ENCODE measurements around the gene CRB1. TPM values are rescaled to one million over a fixed set of nuclear protein-coding genes. Genes with fewer than 3 reads are reported as not detected.
A peak's percentile ranks its signal among the peaks of the same experiment; 100 is the strongest.

CRB1 gene
- total RNA-seq, 1 donor from 2014 or later, result not detected

DNA sequence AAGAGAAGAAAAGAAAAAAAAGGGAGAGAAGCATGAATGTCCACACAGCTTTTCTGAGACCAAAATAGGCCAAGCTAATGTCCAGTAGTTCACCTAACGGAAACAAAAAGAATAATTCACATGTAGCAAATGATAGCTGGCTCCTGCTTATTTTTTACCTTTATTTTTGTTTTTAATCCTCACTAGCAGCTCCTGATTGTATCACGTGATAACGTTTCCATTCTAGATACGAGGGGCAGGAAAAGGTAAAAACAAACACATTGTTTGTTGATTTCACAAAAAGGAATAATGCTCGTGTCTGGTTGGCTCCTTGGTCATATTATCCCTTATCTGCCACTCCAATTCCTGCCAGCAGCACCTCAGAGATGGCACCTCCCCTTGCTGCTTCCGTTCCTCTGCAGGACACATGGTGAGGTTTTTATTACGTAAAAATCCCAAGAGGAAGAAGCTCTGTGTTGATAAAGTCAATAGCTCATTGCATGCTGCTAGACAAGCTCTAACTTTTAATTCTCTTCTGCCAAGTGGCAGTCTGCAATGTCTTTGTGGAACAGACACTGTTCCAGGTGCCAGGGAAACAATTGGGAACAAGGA lies 201.7 kb downstream of the CRB1 start:
- H3K36me3 ChIP-seq (ENCODE audit: insufficient read depth, low read length), result no peaks in the 10 kb centered on the region
- DNase-seq (ENCODE audit: low read depth), result no peak
- H3K4me2 ChIP-seq (ENCODE audit: low read length), result no peak overlapping the region
- TF ChIP-seq EZH2 (IDR thresholded peaks at IDR 0.05; ENCODE audit: insufficient read depth, low read length) (no peak), CTCF (IDR thresholded peaks at IDR 0.05; ENCODE audit: insufficient read depth, low read depth, low read length) (no peak)
- H3K27ac ChIP-seq (ENCODE audit: low read depth, low read length), result no peak overlapping the region
- no peaks in the 10 kb centered on the region for H3K79me2 ChIP-seq (ENCODE audit: insufficient read depth, low read length)
- H3K4me3 ChIP-seq (ENCODE audit: insufficient read depth, low read depth, low read length), result no peak overlapping the region
- Mint-ChIP-seq H3K27ac (ENCODE audit: unreplicated experiment) (no peak overlapping the region), H3K36me3 (ENCODE audit: low read depth, unreplicated experiment) (no peaks in the 10 kb centered on the region), H3K4me1 (ENCODE audit: low read depth, unreplicated experiment) (peaks cover 14% of the 10 kb centered on the region), H3K9me3 (ENCODE audit: unreplicated experiment) (no peaks in the 10 kb centered on the region), H3K4me3 (ENCODE audit: unreplicated experiment) (no peak overlapping the region), H3K27me3 (ENCODE audit: low read depth, unreplicated experiment) (no peaks in the 10 kb centered on the region)
- H3K4me1 ChIP-seq (ENCODE audit: insufficient read depth, low read length), result peaks cover 3% of the 10 kb centered on the region
- no peaks in the 10 kb centered on the region for H3K27me3 ChIP-seq (ENCODE audit: insufficient read depth, low read length)
- H3K9ac ChIP-seq (ENCODE audit: low read length), result no peak overlapping the region
- H2AFZ ChIP-seq (ENCODE audit: low read depth, low read length), result no peak overlapping the region
- H3K9me3 ChIP-seq (ENCODE audit: insufficient read depth, low read depth, low read length), result no peaks in the 10 kb centered on the region
- H4K20me1 ChIP-seq (ENCODE audit: insufficient read depth, low read length), result no peaks in the 10 kb centered on the region
- FAIRE-seq, result no peak

- no peaks in the 10 kb centered on the region for H3K36me3 Mint-ChIP-seq (ENCODE audit: low read depth, unreplicated experiment)
- DNase-seq (ENCODE audit: low read depth) (no peak), FAIRE-seq (no peak)
- no peak overlapping the region for H3K27ac Mint-ChIP-seq (ENCODE audit: unreplicated experiment)
- no peak overlapping the region for H3K9ac ChIP-seq (ENCODE audit: low read length)
- no peak overlapping the region for H3K4me2 ChIP-seq (ENCODE audit: low read length)
- H3K79me2 ChIP-seq (ENCODE audit: insufficient read depth, low read length), result no peaks in the 10 kb centered on the region
- TF ChIP-seq CTCF (IDR thresholded peaks at IDR 0.05; ENCODE audit: insufficient read depth, low read depth, low read length), result no peak
- H3K27ac ChIP-seq (ENCODE audit: low read depth, low read length), result no peak overlapping the region
- no peak overlapping the region for H2AFZ ChIP-seq (ENCODE audit: low read depth, low read length)
- H3K9me3 Mint-ChIP-seq (ENCODE audit: unreplicated experiment), result no peaks in the 10 kb centered on the region
- no peaks in the 10 kb centered on the region for H3K9me3 ChIP-seq (ENCODE audit: insufficient read depth, low read depth, low read length)
- H3K4me3 Mint-ChIP-seq (ENCODE audit: unreplicated experiment), result no peak overlapping the region
- H3K36me3 ChIP-seq (ENCODE audit: insufficient read depth, low read length), result no peaks in the 10 kb centered on the region
- H3K27me3 ChIP-seq (ENCODE audit: insufficient read depth, low read length), result no peaks in the 10 kb centered on the region
- H3K4me1 ChIP-seq (ENCODE audit: insufficient read depth, low read length), result peaks cover 3% of the 10 kb centered on the region
- no peaks in the 10 kb centered on the region for H4K20me1 ChIP-seq (ENCODE audit: insufficient read depth, low read length)
- H3K27me3 Mint-ChIP-seq (ENCODE audit: low read depth, unreplicated experiment), result no peaks in the 10 kb centered on the region
- H3K4me1 Mint-ChIP-seq (ENCODE audit: low read depth, unreplicated experiment), result peaks cover 14% of the 10 kb centered on the region
- no peak overlapping the region for H3K4me3 ChIP-seq (ENCODE audit: insufficient read depth, low read depth, low read length)
Measured at GRCh38 chr1:197470330-197470729, 202.3 kb downstream of the CRB1 start.

GRCh38 chr1:197471248-197471985 lies 203.4 kb downstream of the CRB1 start:
- Mint-ChIP-seq H3K36me3 (ENCODE audit: low read depth, unreplicated experiment) (no peaks in the 10 kb centered on the region), H3K4me3 (ENCODE audit: unreplicated experiment) (no peak overlapping the region), H3K27ac (ENCODE audit: unreplicated experiment) (no peak overlapping the region), H3K27me3 (ENCODE audit: low read depth, unreplicated experiment) (no peaks in the 10 kb centered on the region), H3K9me3 (ENCODE audit: unreplicated experiment) (no peaks in the 10 kb centered on the region), H3K4me1 (ENCODE audit: low read depth, unreplicated experiment) (peaks cover 14% of the 10 kb centered on the region)
- no peak for FAIRE-seq
- Histone ChIP-seq H3K4me1 (ENCODE audit: insufficient read depth, low read length) (peaks cover 3% of the 10 kb centered on the region), H2AFZ (ENCODE audit: low read depth, low read length) (no peak overlapping the region), H3K36me3 (ENCODE audit: insufficient read depth, low read length) (no peaks in the 10 kb centered on the region), H3K27ac (ENCODE audit: low read depth, low read length) (no peak overlapping the region), H3K4me3 (ENCODE audit: insufficient read depth, low read depth, low read length) (no peak overlapping the region), H3K4me2 (ENCODE audit: low read length) (no peak overlapping the region), H4K20me1 (ENCODE audit: insufficient read depth, low read length) (no peaks in the 10 kb centered on the region), H3K27me3 (ENCODE audit: insufficient read depth, low read length) (no peaks in the 10 kb centered on the region), H3K9me3 (ENCODE audit: insufficient read depth, low read depth, low read length) (no peaks in the 10 kb centered on the region), H3K9ac (ENCODE audit: low read length) (no peak overlapping the region), H3K79me2 (ENCODE audit: insufficient read depth, low read length) (no peaks in the 10 kb centered on the region)
- peak; percentile 28 for DNase-seq (ENCODE audit: low read depth)
- TF ChIP-seq CTCF (IDR thresholded peaks at IDR 0.05; ENCODE audit: insufficient read depth, low read depth, low read length), result no peak
- no peak for TF ChIP-seq EZH2 (IDR thresholded peaks at IDR 0.05; ENCODE audit: insufficient read depth, low read length)

Data from astrocyte (in vitro differentiated cells and primary cell).